K562 treated with DMSO at 1 percent for 12 hours (cell line): ENCODE measurements around the gene VWCE. TPM values are rescaled to one million over a fixed set of nuclear protein-coding genes. Genes with fewer than 3 reads are reported as not detected.

Source experiments
- total RNA-seq: library from RNA; unstranded; fragments of 300-600 nt; gene quantifications from 2 replicates; pipeline ENCODE4 v1.2.3, GENCODE V29; 2022; ENCODE audit not compliant: insufficient read depth

The VWCE gene, protein sequence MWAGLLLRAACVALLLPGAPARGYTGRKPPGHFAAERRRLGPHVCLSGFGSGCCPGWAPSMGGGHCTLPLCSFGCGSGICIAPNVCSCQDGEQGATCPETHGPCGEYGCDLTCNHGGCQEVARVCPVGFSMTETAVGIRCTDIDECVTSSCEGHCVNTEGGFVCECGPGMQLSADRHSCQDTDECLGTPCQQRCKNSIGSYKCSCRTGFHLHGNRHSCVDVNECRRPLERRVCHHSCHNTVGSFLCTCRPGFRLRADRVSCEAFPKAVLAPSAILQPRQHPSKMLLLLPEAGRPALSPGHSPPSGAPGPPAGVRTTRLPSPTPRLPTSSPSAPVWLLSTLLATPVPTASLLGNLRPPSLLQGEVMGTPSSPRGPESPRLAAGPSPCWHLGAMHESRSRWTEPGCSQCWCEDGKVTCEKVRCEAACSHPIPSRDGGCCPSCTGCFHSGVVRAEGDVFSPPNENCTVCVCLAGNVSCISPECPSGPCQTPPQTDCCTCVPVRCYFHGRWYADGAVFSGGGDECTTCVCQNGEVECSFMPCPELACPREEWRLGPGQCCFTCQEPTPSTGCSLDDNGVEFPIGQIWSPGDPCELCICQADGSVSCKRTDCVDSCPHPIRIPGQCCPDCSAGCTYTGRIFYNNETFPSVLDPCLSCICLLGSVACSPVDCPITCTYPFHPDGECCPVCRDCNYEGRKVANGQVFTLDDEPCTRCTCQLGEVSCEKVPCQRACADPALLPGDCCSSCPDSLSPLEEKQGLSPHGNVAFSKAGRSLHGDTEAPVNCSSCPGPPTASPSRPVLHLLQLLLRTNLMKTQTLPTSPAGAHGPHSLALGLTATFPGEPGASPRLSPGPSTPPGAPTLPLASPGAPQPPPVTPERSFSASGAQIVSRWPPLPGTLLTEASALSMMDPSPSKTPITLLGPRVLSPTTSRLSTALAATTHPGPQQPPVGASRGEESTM
- total RNA-seq: 1.9 and 2.8 TPM in 2 replicates

DNA sequence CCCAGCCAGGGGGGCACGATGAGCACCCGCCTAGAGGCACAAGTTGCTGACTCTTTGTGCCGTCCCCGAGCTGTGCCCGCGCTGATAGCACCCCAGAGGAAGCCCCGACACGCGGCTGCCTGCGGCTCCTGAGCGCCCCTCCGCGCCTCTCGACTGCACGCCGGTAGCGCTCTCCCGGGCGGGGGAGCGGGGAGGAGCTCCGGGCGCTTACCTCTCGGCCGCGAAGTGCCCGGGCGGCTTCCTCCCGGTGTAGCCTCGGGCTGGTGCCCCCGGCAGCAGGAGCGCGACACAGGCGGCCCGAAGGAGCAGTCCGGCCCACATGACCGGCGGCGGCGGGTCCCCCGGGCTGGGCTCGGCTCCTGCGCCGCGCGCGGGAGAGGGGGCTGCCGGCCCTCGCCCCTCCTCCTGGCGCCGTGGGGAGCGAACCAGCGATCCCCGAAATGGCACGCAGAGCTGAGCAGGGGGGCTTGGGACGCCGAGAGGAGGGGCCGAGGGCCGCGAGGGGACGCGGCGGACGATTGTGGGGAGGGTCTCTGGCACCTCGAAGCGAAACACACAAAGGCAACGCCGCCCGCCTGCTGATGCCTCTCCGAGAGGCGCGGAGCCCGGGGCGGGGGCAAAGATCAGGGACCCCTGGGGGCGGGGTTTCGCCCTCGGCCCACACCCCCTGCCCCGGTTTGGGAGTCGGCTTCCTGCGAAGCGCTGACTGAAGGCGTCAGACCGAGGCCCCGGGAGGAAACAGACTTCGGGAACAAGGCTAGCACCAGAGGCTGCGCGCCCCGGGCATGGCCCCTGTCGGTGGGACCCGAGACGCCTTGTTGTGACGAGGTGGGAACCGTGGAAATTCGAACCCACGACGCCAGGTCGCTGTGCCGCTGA is at the start of gene VWCE:
Gene VWCE, minus strand, starts transcription at position 600 of the 879 bp plus-strand sequence. Its CDS starts 279 bp downstream, at position 321.

DNA sequence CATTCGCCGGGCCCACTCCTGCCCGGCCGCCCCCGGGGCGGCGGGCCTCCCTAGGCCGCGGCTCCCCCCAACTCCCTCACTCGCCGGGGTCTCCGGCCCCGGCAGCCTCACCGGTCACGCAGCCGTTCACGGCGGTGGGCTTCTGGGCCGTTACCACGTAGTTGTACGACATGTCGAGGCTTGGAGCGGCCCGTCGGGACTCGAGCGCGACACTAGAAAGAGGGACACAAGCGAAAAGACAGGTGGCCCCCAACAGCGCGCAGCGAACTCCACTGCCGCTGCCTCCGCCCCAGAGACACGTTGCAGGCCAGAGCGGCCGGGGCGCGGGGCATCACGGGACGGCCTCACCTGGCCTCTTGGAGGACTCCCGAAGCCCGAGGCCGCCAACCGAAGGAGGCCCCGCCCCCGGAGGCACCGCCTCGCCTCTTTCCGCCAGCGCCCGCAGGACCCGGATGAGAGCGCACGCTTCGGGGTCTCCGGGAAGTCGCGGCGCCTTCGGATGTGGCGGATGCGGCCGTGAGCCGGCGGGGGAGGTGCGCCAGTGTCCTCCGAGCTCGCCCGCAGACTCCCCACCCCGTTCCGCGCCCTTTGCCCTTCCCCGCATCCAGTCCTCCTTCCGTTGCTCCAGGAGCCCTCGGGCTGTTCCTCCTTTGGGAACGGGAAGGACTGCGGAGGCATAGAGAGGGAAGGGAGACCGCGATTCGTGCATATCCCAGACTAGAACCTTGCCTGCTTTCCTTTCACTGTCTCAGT is 37.9 kb upstream of the VWCE start, which contains the start of the genes DDB1 and TKFC:
Gene DDB1, minus strand, starts transcription at position 309 of the 753 bp plus-strand sequence. Its CDS starts 137 bp downstream, at position 172.
Gene TKFC, plus strand, starts transcription at position 432 of the 753 bp plus-strand sequence. CDS start 1,501 bp downstream, outside the sequence.

DNA sequence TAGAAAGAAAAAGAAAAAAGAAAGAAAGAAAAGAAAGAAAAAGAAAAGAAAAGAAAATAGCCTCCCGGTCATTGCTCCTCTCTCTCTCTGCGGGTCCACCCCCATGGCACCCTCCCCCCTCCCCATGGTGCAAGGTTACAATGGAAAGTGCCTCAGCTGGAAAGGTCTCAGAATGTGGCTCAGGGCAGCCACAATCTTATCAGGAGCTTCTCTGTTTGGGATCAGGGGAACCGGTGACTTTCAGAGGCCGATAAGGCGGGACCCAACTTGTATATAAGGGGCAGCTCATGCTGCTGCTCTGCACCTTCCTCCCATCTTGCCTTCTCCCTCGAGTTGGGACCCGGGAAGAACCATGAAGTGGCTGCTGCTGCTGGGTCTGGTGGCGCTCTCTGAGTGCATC is 54.2 kb downstream of the VWCE start, which contains the start of gene PGA5:
Gene PGA5, plus strand, starts transcription at position 301 of the 400 bp plus-strand sequence. Its CDS starts 52 bp downstream, at position 353.

DNA sequence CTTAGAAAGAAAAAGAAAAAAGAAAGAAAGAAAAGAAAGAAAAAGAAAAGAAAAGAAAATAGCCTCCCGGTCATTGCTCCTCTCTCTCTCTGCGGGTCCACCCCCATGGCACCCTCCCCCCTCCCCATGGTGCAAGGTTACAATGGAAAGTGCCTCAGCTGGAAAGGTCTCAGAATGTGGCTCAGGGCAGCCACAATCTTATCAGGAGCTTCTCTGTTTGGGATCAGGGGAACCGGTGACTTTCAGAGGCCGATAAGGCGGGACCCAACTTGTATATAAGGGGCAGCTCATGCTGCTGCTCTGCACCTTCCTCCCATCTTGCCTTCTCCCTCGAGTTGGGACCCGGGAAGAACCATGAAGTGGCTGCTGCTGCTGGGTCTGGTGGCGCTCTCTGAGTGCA is 73.1 kb downstream of the VWCE start, which contains the start of gene PGA4:
Gene PGA4, plus strand, starts transcription at position 301 of the 400 bp plus-strand sequence. Its CDS starts 54 bp downstream, at position 355.

Other genes with a start within 250 kb of the VWCE start
- gene CD5, start 192.8 kb downstream of the VWCE start, total RNA-seq: not detected in 2 replicates
- 16.5 and 22.7 TPM in 2 replicates for gene VPS37C, start 133.9 kb downstream of the VWCE start, total RNA-seq
- not detected in 2 replicates for gene PGA3, start 91.8 kb downstream of the VWCE start, total RNA-seq
- not detected in 2 replicates for gene PGA4, start 73.0 kb downstream of the VWCE start, total RNA-seq
- gene PGA5, start 54.1 kb downstream of the VWCE start, total RNA-seq: not detected in 2 replicates
- gene DDB1, start 37.8 kb upstream of the VWCE start, total RNA-seq: 116 and 164 TPM in 2 replicates
- 18.6 and 23.8 TPM in 2 replicates for gene TKFC, start 37.9 kb upstream of the VWCE start, total RNA-seq
- gene CYB561A3, start 66.6 kb upstream of the VWCE start, total RNA-seq: 69.1 and 92.4 TPM in 2 replicates
- gene TMEM138, start 67.1 kb upstream of the VWCE start, total RNA-seq: 25.5 and 31.9 TPM in 2 replicates
- 6.9 and 8.2 TPM in 2 replicates for gene TMEM216, start 97.3 kb upstream of the VWCE start, total RNA-seq
- gene CPSF7, start 134.7 kb upstream of the VWCE start, total RNA-seq: 26.9 and 72.1 TPM in 2 replicates
- 48.0 and 53.6 TPM in 2 replicates for gene SDHAF2, start 134.8 kb upstream of the VWCE start, total RNA-seq
- not detected in 2 replicates for gene LRRC10B, start 213.4 kb upstream of the VWCE start, total RNA-seq